Spleen (tissue), 11 donors: ENCODE results near the gene FOXF2. TPM values are rescaled to one million over a fixed set of nuclear protein-coding genes. Genes with fewer than 3 reads are reported as not detected.
A peak's percentile ranks its signal among the peaks of the same experiment; 100 is the strongest.

Source experiments
- DNase-seq: peaks from one replicate; pipeline ENCODE4 v3.0.0-alpha.2; 2020
- H3K27ac ChIP-seq, 8 donors: fragments of 200-600 bp; sonication (generic) in 7 of 8; 1 replicate in 4 of 8; 2 replicates in 4 of 8; pipeline versions ENCODE4 v1.5.0 to v1.8.0; 2016 to 2021; ENCODE audit warnings: inconsistent platforms in 4 of 8, mild to moderate bottlenecking in 4 of 8, moderate library complexity in 1 of 8
- H3K27me3 ChIP-seq, 7 donors: fragments of 200-600 bp; sonication (generic) in 6 of 7; replicated peaks in 1 of 7; 1 replicate in 4 of 7; 2 replicates in 3 of 7; pipeline versions ENCODE4 v1.5.0 to v1.8.0; 2016 to 2021; ENCODE audit warnings: inconsistent platforms in 3 of 7, mild to moderate bottlenecking in 1 of 7
- H3K36me3 ChIP-seq, 6 donors: fragments of 200-600 bp; sonication (generic) in 5 of 6; 1 replicate in 4 of 6; 2 replicates in 2 of 6; pipeline versions ENCODE4 v1.5.0 to v1.8.0; 2016 to 2021; ENCODE audit warnings: inconsistent platforms in 2 of 6
- H3K4me1 ChIP-seq, 6 donors: fragments of 200-600 bp; sonication (generic) in 5 of 6; 1 replicate in 3 of 6; 2 replicates in 3 of 6; pipeline versions ENCODE4 v1.5.0 to v1.8.0; 2016 to 2021; ENCODE audit warnings: inconsistent platforms in 3 of 6
- H3K4me3 ChIP-seq, 8 donors: fragments of 200-600 bp; sonication (generic) in 7 of 8; 1 replicate in 4 of 8; 2 replicates in 4 of 8; pipeline versions ENCODE4 v1.5.0 to v1.8.0; 2016 to 2021; ENCODE audit warnings: inconsistent platforms in 4 of 8, mild to moderate bottlenecking in 4 of 8, moderate library complexity in 2 of 8
- H3K9me3 ChIP-seq, 8 donors: fragments of 200-600 bp; sonication (generic) in 7 of 8; 1 replicate in 4 of 8; 2 replicates in 4 of 8; pipeline versions ENCODE4 v1.5.0 to v1.8.0; 2016 to 2021; ENCODE audit warnings: inconsistent platforms in 4 of 8
- CTCF ChIP-seq, 11 experiments: fragments of 200-600 bp in 7 of 11; fragments of 450-650 bp in 4 of 11; sonication (generic) in 4 of 11; IDR thresholded peaks in 8 of 11; conservative IDR thresholded peaks in 3 of 11; 1 replicate in 7 of 11; 2 replicates in 4 of 11; pipeline versions ENCODE4 v1.4.0 to v1.8.0; 2016 to 2021; ENCODE audit warnings: antibody characterized with exemption in 11 of 11, inconsistent platforms in 4 of 11, mild to moderate bottlenecking in 1 of 11
- POLR2A ChIP-seq, 3 donors: fragments of 450-650 bp; IDR thresholded peaks; one replicate each; pipeline ENCODE4 v1.5.1; 2017; ENCODE audit warnings: antibody characterized with exemption in 3 of 3, mild to moderate bottlenecking in 1 of 3
- POLR2AphosphoS5 ChIP-seq, 3 donors: sonication (generic); formaldehyde crosslinking; IDR thresholded peaks; one replicate each; pipeline ENCODE4 v1.5.1; 2017; ENCODE audit warnings: antibody characterized with exemption in 3 of 3
- WGBS, 5 donors: extraction: QIAGEN DNeasy Blood & Tissue Kit in 3 of 5; methylation state at CpG; one replicate each; pipeline versions ENCODE4 v1.1.5 to v1.1.7; 2013 to 2018; 5-methylcytosine and 5-hydroxymethylcytosine counted together
- intact Hi-C: fragments of 100-400 bp; cut with DNase I; formaldehyde crosslinking; loops from one replicate; pipeline ENCODE4 v1.15.0; 2023; ENCODE audit warnings: low total_unique reads
- polyA plus RNA-seq, 3 donors: library from polyadenylated mRNA; stranded (reverse); fragments of 200-250 nt; gene quantifications; one replicate each; pipeline ENCODE4 v1.2.1, GENCODE V29; 2013
- total RNA-seq, 7 donors: library from RNA; depleted of rRNA in 3 of 7; stranded (reverse); fragments of >200 nt in 3 of 7; fragmentation: NEBNext Ultra II Directional in 4 of 7; extraction: Animal tissue kit (Norgen Biotek cat#: 25700) in 4 of 7; gene quantifications; one replicate each; pipeline versions ENCODE4 v1.1.0 to v1.2.1, GENCODE V29; 2016 to 2021
- donor health status: healthy with polysubstance abuse.
- donor health status: DM: no; HTN: no; CAD: no; lungs with moderate emphysema.
- donor health status: DM: no; HTN: no; CAD: no.
- donor health status: Bipolar disorder and iron deficiency.
- donor health status: healthy.
- donor health status: DM: no; HTN: no; CAD: no.
- donor health status: DM: yes; HTN: yes; CAD: no.

FOXF2 gene
- total and polyA plus RNA-seq, 10 donors, result not detected

GRCh38 chr6:1372690-1373089 is 16.7 kb upstream of the FOXF2 start:
- intact Hi-C loops, result no loop called here
- Histone ChIP-seq H3K27me3 (peaks cover 0 to 87% (median 45%) of the 10 kb centered on the region in 7 donors), H3K4me1 (peaks cover 0 to 3% (median under 1%) of the 10 kb centered on the region in 6 donors), H3K27ac (no peak overlapping the region), H3K9me3 (peaks cover 0 to 34% (median 8%) of the 10 kb centered on the region in 8 donors), H3K36me3 (no peaks in the 10 kb centered on the region), H3K4me3 (no peak overlapping the region)
- DNase-seq, result no peak
- WGBS, 5 donors, result 77 to 88% (median 86%) methylated on average over 1 of the region's 1 CpG
- no peak for TF ChIP-seq POLR2AphosphoS5 (IDR thresholded peaks at IDR 0.05)
- TF ChIP-seq POLR2A (IDR thresholded peaks at IDR 0.05), result no peak
- no peak for TF ChIP-seq CTCF (IDR thresholded peaks at IDR 0.05 in 8 of 11, conservative IDR thresholded peaks at IDR 0.05 in 3 of 11)

- TF ChIP-seq POLR2A (IDR thresholded peaks at IDR 0.05) (no peak), POLR2AphosphoS5 (IDR thresholded peaks at IDR 0.05) (no peak), CTCF (IDR thresholded peaks at IDR 0.05 in 8 of 11, conservative IDR thresholded peaks at IDR 0.05 in 3 of 11) (no peak)
- H3K27me3 ChIP-seq, result peaks cover 0 to 100% (median 81%) of the 10 kb centered on the region in 7 donors
Observed at GRCh38 chr6:1376653-1377052, 12.7 kb upstream of the FOXF2 start.

GRCh38 chr6:1377526-1377925 is 11.8 kb upstream of the FOXF2 start:
- 17 to 28% (median 23%) methylated on average over 11 of the region's 11 CpGs for WGBS, 5 donors
- no peak for DNase-seq
- peaks cover 6 to 100% (median 89%) of the 10 kb centered on the region in 7 donors for H3K27me3 ChIP-seq
- TF ChIP-seq POLR2AphosphoS5 (IDR thresholded peaks at IDR 0.05), result no peak
- TF ChIP-seq CTCF (IDR thresholded peaks at IDR 0.05 in 8 of 11, conservative IDR thresholded peaks at IDR 0.05 in 3 of 11), result no peak
- TF ChIP-seq POLR2A (IDR thresholded peaks at IDR 0.05), result no peak
- no peaks in the 10 kb centered on the region for H3K36me3 ChIP-seq
- peaks cover 23 to 52% (median 44%) of the 10 kb centered on the region in 6 donors for H3K4me1 ChIP-seq
- H3K27ac ChIP-seq, result no peak overlapping the region
- no peak overlapping the region for H3K4me3 ChIP-seq
- intact Hi-C loops, result no loop called here
- H3K9me3 ChIP-seq, result peaks cover 0 to 9% (median 0%) of the 10 kb centered on the region in 8 donors

More at GRCh38 chr6:1376653-1377052, 12.7 kb upstream of the FOXF2 start:
- H3K9me3 ChIP-seq, result peaks cover 0 to 18% (median 2%) of the 10 kb centered on the region in 8 donors
- no peak overlapping the region for H3K27ac ChIP-seq
- intact Hi-C loops, result no loop called here
- H3K36me3 ChIP-seq, result no peaks in the 10 kb centered on the region
- no peak for DNase-seq
- peaks cover 18 to 43% (median 36%) of the 10 kb centered on the region in 6 donors for H3K4me1 ChIP-seq
- WGBS, 5 donors, result 43 to 59% (median 54%) methylated on average over 5 of the region's 5 CpGs
- no peak overlapping the region for H3K4me3 ChIP-seq

GRCh38 chr6:1378065-1379016 is 11.0 kb upstream of the FOXF2 start:
- no peak for TF ChIP-seq CTCF (IDR thresholded peaks at IDR 0.05 in 8 of 11, conservative IDR thresholded peaks at IDR 0.05 in 3 of 11)
- no peak for TF ChIP-seq POLR2AphosphoS5 (IDR thresholded peaks at IDR 0.05)
- no peak for TF ChIP-seq POLR2A (IDR thresholded peaks at IDR 0.05)
- intact Hi-C loops, result no loop called here
- H3K9me3 ChIP-seq, result peaks cover 0 to under 1% (median 0%) of the 10 kb centered on the region in 8 donors
- no peak for DNase-seq
- H3K4me3 ChIP-seq, result peak overlapping the region in 3 of 8 donors; percentile 6 to 47 (median 20)
- WGBS, 5 donors, result 2 to 6% (median 4%) methylated on average over 48 to 89 of the region's 89 CpGs
- peaks cover 14 to 100% (median 97%) of the 10 kb centered on the region in 7 donors for H3K27me3 ChIP-seq
- no peak overlapping the region for H3K27ac ChIP-seq
- H3K36me3 ChIP-seq, result no peaks in the 10 kb centered on the region
- H3K4me1 ChIP-seq, result peaks cover 24 to 60% (median 52%) of the 10 kb centered on the region in 6 donors
